PC-9 (cell line): Measurements from ENCODE around the gene C22orf39. TPM values are rescaled to one million over a fixed set of nuclear protein-coding genes. Genes with fewer than 3 reads are reported as not detected.

ENCODE experiments used
- Bru-seq: library from RNA; stranded (reverse); fragments of 400-500 nt; gene quantifications from one replicate; lab custom pipeline; 2021; lab: Mats Ljungman, UMichigan
- BruChase-seq, 2 experiments: library from RNA; stranded (reverse); fragments of 400-500 nt; gene quantifications; one replicate each; lab custom pipeline; 2021; lab: Mats Ljungman, UMichigan
- BruUV-seq: library from RNA; stranded (reverse); fragments of 400-500 nt; replicated peaks from 2 replicates; lab custom pipeline; 2021; lab: Mats Ljungman, UMichigan
- CTCF ChIA-PET: fragments of 300-600 bp; sonication (Branson Sonifier 250); formaldehyde crosslinking; loops from one replicate; lab custom pipeline; 2022; ENCODE audit warnings: antibody characterized with exemption; lab: Charles Lee
- POLR2A ChIA-PET: fragments of 300-600 bp; sonication (Branson Sonifier 250); formaldehyde crosslinking; loops from one replicate; lab custom pipeline; 2022; ENCODE audit warnings: antibody characterized with exemption; ENCODE audit not compliant: unreplicated experiment; lab: Charles Lee
- DNase-seq, 2 experiments: peaks; one replicate each; pipeline versions ENCODE4 v3.0.0 to v3.0.0-alpha.2; 2015 to 2022; ENCODE audit warnings: mixed read lengths in 1 of 2
- H2AFZ ChIP-seq: fragments of 200-600 bp; sonication (generic); 2 replicates; pipeline ENCODE4 v1.8.1; 2017; ENCODE audit warnings: antibody characterized with exemption
- H3F3A ChIP-seq: fragments of 200-600 bp; sonication (generic); 2 replicates; pipeline ENCODE4 v1.8.1; 2017; ENCODE audit warnings: antibody characterized with exemption, mild to moderate bottlenecking, low read depth; ENCODE audit not compliant: insufficient read depth
- H3K27ac ChIP-seq: fragments of 200-600 bp; sonication (generic); 2 replicates; pipeline ENCODE4 v1.6.1; 2016; ENCODE audit warnings: mixed run types
- H3K27me3 ChIP-seq: fragments of 200-600 bp; sonication (generic); 2 replicates; pipeline ENCODE4 v1.6.1; 2016; ENCODE audit warnings: low read depth, mixed run types; ENCODE audit not compliant: insufficient read depth
- H3K36me3 ChIP-seq: fragments of 200-600 bp; sonication (generic); 2 replicates; pipeline ENCODE4 v1.6.1; 2016; ENCODE audit warnings: low read depth, mixed run types
- H3K4me1 ChIP-seq: fragments of 200-600 bp; sonication (generic); replicated peaks from 2 replicates; pipeline ENCODE4 v1.6.1; 2016; ENCODE audit warnings: mixed run types; ENCODE audit not compliant: insufficient read depth
- H3K4me2 ChIP-seq: fragments of 200-600 bp; sonication (generic); 2 replicates; pipeline ENCODE4 v1.6.1; 2017; ENCODE audit warnings: mixed run types
- H3K4me3 ChIP-seq: fragments of 200-600 bp; sonication (generic); 2 replicates; pipeline ENCODE4 v1.6.1; 2016; ENCODE audit warnings: mixed run types
- H3K79me2 ChIP-seq: fragments of 200-600 bp; sonication (generic); 2 replicates; pipeline ENCODE4 v1.6.1; 2017; ENCODE audit warnings: low read depth, mixed run types
- H3K9me2 ChIP-seq: fragments of 200-600 bp; sonication (generic); 2 replicates; pipeline ENCODE4 v1.8.1; 2017; ENCODE audit warnings: mild to moderate bottlenecking; ENCODE audit not compliant: insufficient read depth
- H3K9me3 ChIP-seq: fragments of 200-600 bp; sonication (generic); 2 replicates; pipeline ENCODE4 v1.8.1; 2016; ENCODE audit warnings: low read depth; ENCODE audit not compliant: insufficient read depth
- H4K20me1 ChIP-seq: fragments of 200-600 bp; sonication (generic); 2 replicates; pipeline ENCODE4 v1.8.1; 2017; ENCODE audit not compliant: insufficient read depth
- CTCF ChIP-seq: fragments of 200-600 bp; sonication (generic); conservative IDR thresholded peaks from 2 replicates; pipeline ENCODE4 v1.6.1; 2017; ENCODE audit warnings: mixed run types, antibody characterized with exemption, mild to moderate bottlenecking, moderate library complexity
- EZH2 ChIP-seq: fragments of 200-600 bp; sonication (generic); IDR thresholded peaks from 2 replicates; pipeline ENCODE4 v1.8.0; 2017; ENCODE audit warnings: antibody characterized with exemption, low read depth
- intact Hi-C: fragments of 100-400 bp; cut with micrococcal nuclease; formaldehyde crosslinking; loops from one replicate; pipeline ENCODE4 v1.10.0; 2022; ENCODE audit not compliant: unreplicated experiment
- long read RNA-seq: library from polyadenylated mRNA; stranded (forward); transcript quantifications from one replicate; pipeline ENCODE4 v2.0.0, GENCODE V29; 2022
- total RNA-seq: library from RNA; stranded (reverse); gene quantifications from 2 replicates; pipeline ENCODE4 v1.2.3, GENCODE V29; 2021

C22orf39 gene
- total RNA-seq (12.3 and 14.2 TPM in 2 replicates), Bru-seq, nascent RNA (percentile 72 among the genes with signal in this experiment), BruChase-seq, experiment 1, labeled RNA remaining after a 2-hour chase (percentile 67 among the genes with signal in this experiment), BruChase-seq, experiment 2, labeled RNA remaining after a 6-hour chase (percentile 69 among the genes with signal in this experiment)
- long read RNA-seq, transcript C22orf39-203 (3 exons, 1,005 nt): major isoform, 23 of 40 reads
- long read RNA-seq, transcript C22orf39-202 (3 exons, 3,350 nt): minor isoform, 8 of 40 reads
- long read RNA-seq, partial matches to known transcripts: 3 of 40 reads
- long read RNA-seq, other reads (novel, unspliced or antisense): 6 of 40 reads

- Histone ChIP-seq H3K27ac (peak within 1 kb of the TSS; percentile 32; the same call in 1 of the 2 replicates), H3K9me3 (no peaks in the 10 kb centered on the region), H3F3A (no peaks in the 10 kb centered on the region; the same call in 1 of the 2 replicates), H3K79me2 (peaks cover 20% of the 10 kb centered on the region), H3K4me2 (peak within 1 kb of the TSS; percentile 87), H4K20me1 (no peaks in the 10 kb centered on the region), H3K4me3 (peak within 1 kb of the TSS; percentile 87), H3K36me3 (no peaks in the 10 kb centered on the region), H2AFZ (peak within 1 kb of the TSS; percentile 85), H3K4me1 (peaks cover 5% of the 10 kb centered on the region), H3K27me3 (no peaks in the 10 kb centered on the region), H3K9me2 (no peaks in the 10 kb centered on the region)
- no TSS peak for BruUV-seq
- intact Hi-C loops: no loop called here
- ChIA-PET CTCF (no interaction called here), POLR2A (interaction anchor here (0.5 to 0.7 kb wide), 4 partner anchors 32 to 267 kb away, joined by 3 read pairs; partner anchors contain the start of genes CDC45 and CLTCL1)
- peak; percentile 75 to 81 for DNase-seq
- no peak for TF ChIP-seq CTCF
- no peak for TF ChIP-seq EZH2
These were observed at the start of gene C22orf39 for GRCh38 chr22:19447330-19448075. Gene C22orf39 (minus strand): TSS chr22:19447711. CDS start chr22:19447688, 23 bp downstream.

GRCh38 chr22:19497245-19497644, 49.7 kb upstream of the C22orf39 start:
- Histone ChIP-seq H3K27ac (no peak overlapping the region), H3K9me3 (no peaks in the 10 kb centered on the region), H2AFZ (no peak overlapping the region), H3K4me3 (no peak overlapping the region), H3K36me3 (no peaks in the 10 kb centered on the region), H3F3A (no peaks in the 10 kb centered on the region), H3K79me2 (no peaks in the 10 kb centered on the region), H3K9me2 (no peaks in the 10 kb centered on the region), H4K20me1 (no peaks in the 10 kb centered on the region), H3K4me2 (no peak overlapping the region), H3K4me1 (no peaks in the 10 kb centered on the region), H3K27me3 (no peaks in the 10 kb centered on the region)
- ChIA-PET POLR2A (no interaction called here), CTCF (no interaction called here)
- DNase-seq: no peak
- BruUV-seq: no TSS peak
- TF ChIP-seq CTCF: no peak
- intact Hi-C loops: loop anchor here (5.0 kb wide), 1 partner anchor 130 kb away; no protein-coding TSS in a partner anchor

GRCh38 chr22:19496324-19496630, 48.8 kb upstream of the C22orf39 start:
- Histone ChIP-seq H3K4me1 (no peaks in the 10 kb centered on the region), H3F3A (no peaks in the 10 kb centered on the region), H3K36me3 (no peaks in the 10 kb centered on the region), H3K27ac (no peak overlapping the region), H4K20me1 (no peaks in the 10 kb centered on the region), H3K27me3 (no peaks in the 10 kb centered on the region), H2AFZ (no peak overlapping the region), H3K9me2 (no peaks in the 10 kb centered on the region), H3K79me2 (no peaks in the 10 kb centered on the region), H3K9me3 (no peaks in the 10 kb centered on the region), H3K4me3 (no peak overlapping the region), H3K4me2 (no peak overlapping the region)
- BruUV-seq: no TSS peak
- ChIA-PET POLR2A (no interaction called here), CTCF (no interaction called here)
- no peak for DNase-seq
- TF ChIP-seq EZH2 (no peak), CTCF (no peak)
- intact Hi-C loops: loop anchor here (5.0 kb wide), 1 partner anchor 131 kb away; no protein-coding TSS in a partner anchor
